Stimulated activated CD4-positive, alpha-beta T cell treated with anti-CD3 and anti-CD28 coated beads, Interleukin-4, amount 100 ng/mL, for 1 hour (primary cell): ENCODE results near the gene SGCG.
"Not testable (repeated sequence)": the region's sequence is repeated elsewhere in the genome, so short reads cannot be mapped to it uniquely, and the experiment has no call there.

Experiments used
- DNase-seq: peaks from one replicate; pipeline ENCODE4 v3.0.0-alpha.2; 2020

SGCG gene

GRCh38 chr13:23212671-23213070 lies 31.9 kb downstream of the SGCG start:
- DNase-seq: no peak

GRCh38 chr13:23231241-23231640 lies 50.5 kb downstream of the SGCG start:
- DNase-seq: no peak

- DNase-seq: no peak
Observed at GRCh38 chr13:23235994-23236393, 55.2 kb downstream of the SGCG start.

GRCh38 chr13:23243066-23243465 lies 62.3 kb downstream of the SGCG start:
- DNase-seq: no peak

GRCh38 chr13:23248410-23248809 lies 67.6 kb downstream of the SGCG start:
- DNase-seq: not testable (repeated sequence)

- DNase-seq: no peak
Observed at GRCh38 chr13:23254506-23254905, 73.7 kb downstream of the SGCG start.

- no peak for DNase-seq
Observed at GRCh38 chr13:23267571-23267970, 86.8 kb downstream of the SGCG start.

- peak; percentile 33 for DNase-seq
Observed at GRCh38 chr13:23268441-23268840, 87.7 kb downstream of the SGCG start.

- no peak for DNase-seq
Observed at GRCh38 chr13:23271331-23271730, 90.6 kb downstream of the SGCG start.

GRCh38 chr13:23273498-23273897 lies 92.7 kb downstream of the SGCG start:
- DNase-seq: no peak

GRCh38 chr13:23279321-23279720 lies 98.5 kb downstream of the SGCG start:
- no peak for DNase-seq

- no peak for DNase-seq
Observed at GRCh38 chr13:23288564-23288963, 107.8 kb downstream of the SGCG start.

GRCh38 chr13:23288995-23289394 lies 108.2 kb downstream of the SGCG start:
- DNase-seq: no peak

- DNase-seq: no peak
Observed at GRCh38 chr13:23289917-23290357, 109.2 kb downstream of the SGCG start.

GRCh38 chr13:23292586-23292985 lies 111.8 kb downstream of the SGCG start:
- no peak for DNase-seq

GRCh38 chr13:23314837-23315236 lies 134.1 kb downstream of the SGCG start:
- DNase-seq: not testable (repeated sequence)

- DNase-seq: no peak
Observed at GRCh38 chr13:23319883-23320224, 139.1 kb downstream of the SGCG start.

- DNase-seq: no peak
Observed at GRCh38 chr13:23320926-23321534, 140.3 kb downstream of the SGCG start.

GRCh38 chr13:23321535-23322241 lies 140.9 kb downstream of the SGCG start:
- DNase-seq: no peak

- no peak for DNase-seq
Observed at GRCh38 chr13:23322353-23323336, 141.9 kb downstream of the SGCG start.

GRCh38 chr13:23323946-23324709 lies 143.3 kb downstream of the SGCG start:
- no peak for DNase-seq

- DNase-seq: no peak
Observed at GRCh38 chr13:23325191-23325590, 144.4 kb downstream of the SGCG start.

GRCh38 chr13:23330356-23330755 lies 149.6 kb downstream of the SGCG start:
- DNase-seq: no peak
